ENCODE results near the gene SLC15A2. TPM values are rescaled to one million over a fixed set of nuclear protein-coding genes. Genes with fewer than 3 reads are reported as not detected.
A peak's percentile ranks its signal among the peaks of the same experiment; 100 is the strongest.

SLC15A2 gene
- total RNA-seq, 4 donors from 2014 or later = 0.59 to 13.2 (median 4.1) TPM

- WGBS, 2 donors = 62 to 78% methylated on average over 2 of the region's 2 CpGs
- no peak for DNase-seq (ENCODE audit: low spot score in 2 of 2)
- Histone ChIP-seq H3K27ac (peak overlapping the region in 2 of 4 donors; percentile 18 to 37), H3K4me3 (no peak overlapping the region), H3K27me3 (no peaks in the 10 kb centered on the region), H3K36me3 (peaks cover 0 to 5% (median 0%) of the 10 kb centered on the region in 3 donors), H3K9me3 (no peaks in the 10 kb centered on the region), H3K4me1 (no peaks in the 10 kb centered on the region)
- TF ChIP-seq EP300 (IDR thresholded peaks at IDR 0.05) = no peak
- TF ChIP-seq, protein P1, sequence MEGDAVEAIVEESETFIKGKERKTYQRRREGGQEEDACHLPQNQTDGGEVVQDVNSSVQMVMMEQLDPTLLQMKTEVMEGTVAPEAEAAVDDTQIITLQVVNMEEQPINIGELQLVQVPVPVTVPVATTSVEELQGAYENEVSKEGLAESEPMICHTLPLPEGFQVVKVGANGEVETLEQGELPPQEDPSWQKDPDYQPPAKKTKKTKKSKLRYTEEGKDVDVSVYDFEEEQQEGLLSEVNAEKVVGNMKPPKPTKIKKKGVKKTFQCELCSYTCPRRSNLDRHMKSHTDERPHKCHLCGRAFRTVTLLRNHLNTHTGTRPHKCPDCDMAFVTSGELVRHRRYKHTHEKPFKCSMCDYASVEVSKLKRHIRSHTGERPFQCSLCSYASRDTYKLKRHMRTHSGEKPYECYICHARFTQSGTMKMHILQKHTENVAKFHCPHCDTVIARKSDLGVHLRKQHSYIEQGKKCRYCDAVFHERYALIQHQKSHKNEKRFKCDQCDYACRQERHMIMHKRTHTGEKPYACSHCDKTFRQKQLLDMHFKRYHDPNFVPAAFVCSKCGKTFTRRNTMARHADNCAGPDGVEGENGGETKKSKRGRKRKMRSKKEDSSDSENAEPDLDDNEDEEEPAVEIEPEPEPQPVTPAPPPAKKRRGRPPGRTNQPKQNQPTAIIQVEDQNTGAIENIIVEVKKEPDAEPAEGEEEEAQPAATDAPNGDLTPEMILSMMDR (IDR thresholded peaks at IDR 0.05) = no peak
- TF ChIP-seq POLR2A (IDR thresholded peaks at IDR 0.05) = no peak
Observed at GRCh38 chr3:121913305-121913990, 19.2 kb downstream of the SLC15A2 start.

DNA sequence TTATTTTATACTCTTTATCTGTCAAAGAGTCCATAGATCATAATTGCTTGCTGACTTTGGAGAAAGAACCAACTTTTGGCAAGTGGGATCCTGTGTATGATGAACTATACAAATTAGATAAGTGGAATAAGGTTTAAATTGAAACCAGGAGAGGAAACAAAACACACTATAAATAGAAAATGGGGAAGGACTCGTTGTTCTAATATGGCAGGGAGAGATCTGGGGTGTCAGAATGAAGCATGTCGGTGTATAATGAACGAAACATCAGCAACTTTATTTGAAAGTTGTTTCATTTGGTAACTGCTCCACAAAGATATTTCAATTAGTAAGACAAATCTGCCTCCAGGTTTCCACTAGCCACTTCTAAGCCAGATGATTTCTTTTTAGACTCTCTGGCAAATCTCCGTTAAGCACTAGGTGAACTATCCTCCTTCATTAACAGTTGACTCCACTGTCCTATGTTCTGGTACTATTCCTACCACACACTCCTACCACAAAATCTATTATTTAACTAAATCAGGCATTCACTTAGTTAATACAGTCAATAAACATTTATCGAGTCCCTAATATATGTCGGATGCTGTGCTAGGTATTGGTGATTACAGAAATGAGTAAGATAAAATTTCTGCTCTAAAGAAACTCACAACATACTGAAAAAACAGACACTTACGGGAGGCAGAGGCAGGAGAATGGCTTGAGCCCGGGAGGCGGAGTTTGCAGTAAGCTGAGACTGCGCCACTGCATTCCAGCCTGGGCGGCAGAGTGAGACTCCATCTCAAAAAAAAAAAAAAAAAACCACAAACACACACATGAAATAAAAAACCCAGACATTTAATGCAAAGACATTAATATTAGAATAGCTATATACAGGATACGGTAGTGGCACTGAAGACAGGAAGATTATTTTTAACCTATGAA, 20.1 kb downstream of the SLC15A2 start:
- WGBS, 2 donors = 68% methylated on average over 12 of the region's 12 CpGs
- Histone ChIP-seq H3K27ac (peak overlapping the region in 1 of 4 donors; percentile 37), H3K9me3 (no peaks in the 10 kb centered on the region), H3K36me3 (no peaks in the 10 kb centered on the region), H3K27me3 (no peaks in the 10 kb centered on the region), H3K4me1 (no peaks in the 10 kb centered on the region), H3K4me3 (no peak overlapping the region)
- DNase-seq (ENCODE audit: low spot score in 2 of 2) = no peak
- TF ChIP-seq EP300 (IDR thresholded peaks at IDR 0.05) = no peak

- Histone ChIP-seq H3K27me3 (no peaks in the 10 kb centered on the region), H3K27ac (no peak overlapping the region), H3K4me3 (no peak overlapping the region), H3K4me1 (no peaks in the 10 kb centered on the region), H3K9me3 (no peaks in the 10 kb centered on the region), H3K36me3 (no peaks in the 10 kb centered on the region)
- TF ChIP-seq EP300 (IDR thresholded peaks at IDR 0.05) (no peak), POLR2A (IDR thresholded peaks at IDR 0.05) (no peak)
- TF ChIP-seq, protein P1 (IDR thresholded peaks at IDR 0.05) = no peak
- DNase-seq (ENCODE audit: low spot score in 2 of 2) = no peak
Observed at GRCh38 chr3:121916189-121916588, 22.0 kb downstream of the SLC15A2 start.

DNA sequence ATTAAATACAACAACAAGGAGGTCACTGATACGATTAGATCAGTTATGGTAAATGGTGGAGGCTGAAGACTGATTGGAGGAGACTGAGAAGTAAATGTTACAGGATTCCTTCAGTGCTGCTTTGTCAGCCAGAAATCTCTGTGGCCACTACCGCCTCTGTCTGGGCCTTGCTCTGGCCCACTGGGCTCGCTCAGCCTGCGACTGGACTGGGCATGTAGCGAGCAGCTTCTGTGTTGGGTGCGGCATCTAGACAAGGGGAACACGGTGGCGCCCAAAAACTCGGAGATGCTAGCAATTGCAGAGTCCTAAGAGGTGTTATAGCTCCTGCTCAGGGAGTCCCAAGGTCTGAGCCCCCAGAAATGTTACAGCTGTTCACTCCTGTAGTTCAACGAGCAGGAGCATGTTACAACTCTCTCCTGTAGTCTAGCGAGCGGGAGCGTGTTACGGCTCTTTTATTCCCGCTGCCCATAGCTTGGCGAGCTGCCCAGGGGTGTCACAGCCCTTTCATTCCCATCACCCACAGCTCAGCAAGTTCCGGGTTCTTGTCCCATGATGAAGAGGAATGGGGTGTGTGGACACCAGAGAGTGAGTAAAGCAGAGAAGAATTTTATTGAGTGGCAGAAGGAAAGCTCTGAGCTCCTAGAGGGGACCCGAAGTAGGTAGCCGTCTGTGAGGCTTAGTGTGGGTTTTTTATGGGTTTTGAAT, 24.7 kb downstream of the SLC15A2 start:
- TF ChIP-seq POLR2A (IDR thresholded peaks at IDR 0.05) = no peak
- no peak for TF ChIP-seq EP300 (IDR thresholded peaks at IDR 0.05)
- TF ChIP-seq, protein P1 (IDR thresholded peaks at IDR 0.05) = no peak
- H3K4me3 ChIP-seq = no peak overlapping the region
- no peaks in the 10 kb centered on the region for H3K4me1 ChIP-seq
- 86 to 89% methylated on average over 19 of the region's 19 CpGs for WGBS, 2 donors
- no peaks in the 10 kb centered on the region for H3K9me3 ChIP-seq
- H3K27me3 ChIP-seq = no peaks in the 10 kb centered on the region
- DNase-seq (ENCODE audit: low spot score in 2 of 2) = no peak
- H3K36me3 ChIP-seq = no peaks in the 10 kb centered on the region
- no peak overlapping the region for H3K27ac ChIP-seq

- no peak for TF ChIP-seq POLR2A (IDR thresholded peaks at IDR 0.05)
- TF ChIP-seq, protein P1 (IDR thresholded peaks at IDR 0.05) = no peak
- no peak for TF ChIP-seq EP300 (IDR thresholded peaks at IDR 0.05)
Observed at GRCh38 chr3:121924734-121925133, 30.5 kb downstream of the SLC15A2 start.

More at GRCh38 chr3:121924734-121925133, 30.5 kb downstream of the SLC15A2 start:
- Histone ChIP-seq H3K4me3 (no peak overlapping the region), H3K36me3 (peaks cover 0 to 14% (median 0%) of the 10 kb centered on the region in 3 donors), H3K9me3 (no peaks in the 10 kb centered on the region), H3K27me3 (no peaks in the 10 kb centered on the region), H3K27ac (no peak overlapping the region), H3K4me1 (no peaks in the 10 kb centered on the region)
- DNase-seq (ENCODE audit: low spot score in 2 of 2) = no peak
- 79 to 81% methylated on average over 3 of the region's 3 CpGs for WGBS, 2 donors
